Stimulated activated CD4-positive, alpha-beta T cell treated with anti-CD3 and anti-CD28 coated beads, TNF-alpha, amount 100 ng/mL, for 24 hours (primary cell): ENCODE measurements around the gene RER1.

Experiments used
- DNase-seq, 3 experiments: peaks; one replicate each; pipeline ENCODE4 v3.0.0-alpha.2; 2020; ENCODE audit warnings: low read depth in 3 of 3

RER1 gene

DNA sequence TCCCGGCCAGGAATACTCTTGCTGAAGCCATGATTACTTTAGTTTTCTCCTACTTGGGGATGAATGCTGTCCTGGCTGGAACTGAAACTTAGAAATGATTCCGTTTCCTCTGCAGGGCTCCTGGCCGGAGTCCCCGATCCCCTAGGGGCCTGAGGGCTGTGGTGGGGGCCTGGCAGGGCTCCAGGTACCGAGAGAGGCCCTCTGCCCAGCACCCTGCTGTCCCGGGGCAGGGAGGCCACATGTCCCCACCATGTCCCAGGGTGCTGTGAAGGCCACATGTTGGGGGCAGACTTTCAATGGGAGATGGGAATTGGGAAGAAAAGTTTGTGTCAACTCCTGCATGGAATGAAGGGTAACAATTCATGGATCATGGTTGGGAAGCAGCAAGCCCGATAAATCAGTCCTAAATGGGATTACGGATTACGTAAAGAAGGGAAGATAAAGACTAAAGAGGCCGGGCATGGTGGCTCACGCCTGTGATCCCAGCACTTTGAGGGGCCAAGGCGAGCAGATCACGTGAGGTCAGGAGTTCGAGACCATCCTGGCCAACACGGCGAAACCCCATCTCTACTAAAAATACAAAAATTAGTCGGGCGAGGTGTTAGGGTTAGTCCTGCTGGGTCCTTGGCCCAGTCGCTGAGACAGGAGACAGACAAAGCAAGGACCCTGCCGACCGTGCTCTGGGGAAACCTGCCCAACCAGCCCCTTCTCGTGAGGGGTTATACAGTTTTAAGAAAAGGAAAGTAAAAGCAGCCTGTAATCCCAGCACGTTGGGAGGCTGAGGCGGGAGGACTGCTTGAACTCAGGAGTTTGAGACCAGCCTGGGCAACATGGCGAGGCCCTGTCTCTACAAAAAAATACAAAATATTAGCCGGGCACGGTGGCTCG, 37.8 kb upstream of the RER1 start:
- no peak for DNase-seq

DNA sequence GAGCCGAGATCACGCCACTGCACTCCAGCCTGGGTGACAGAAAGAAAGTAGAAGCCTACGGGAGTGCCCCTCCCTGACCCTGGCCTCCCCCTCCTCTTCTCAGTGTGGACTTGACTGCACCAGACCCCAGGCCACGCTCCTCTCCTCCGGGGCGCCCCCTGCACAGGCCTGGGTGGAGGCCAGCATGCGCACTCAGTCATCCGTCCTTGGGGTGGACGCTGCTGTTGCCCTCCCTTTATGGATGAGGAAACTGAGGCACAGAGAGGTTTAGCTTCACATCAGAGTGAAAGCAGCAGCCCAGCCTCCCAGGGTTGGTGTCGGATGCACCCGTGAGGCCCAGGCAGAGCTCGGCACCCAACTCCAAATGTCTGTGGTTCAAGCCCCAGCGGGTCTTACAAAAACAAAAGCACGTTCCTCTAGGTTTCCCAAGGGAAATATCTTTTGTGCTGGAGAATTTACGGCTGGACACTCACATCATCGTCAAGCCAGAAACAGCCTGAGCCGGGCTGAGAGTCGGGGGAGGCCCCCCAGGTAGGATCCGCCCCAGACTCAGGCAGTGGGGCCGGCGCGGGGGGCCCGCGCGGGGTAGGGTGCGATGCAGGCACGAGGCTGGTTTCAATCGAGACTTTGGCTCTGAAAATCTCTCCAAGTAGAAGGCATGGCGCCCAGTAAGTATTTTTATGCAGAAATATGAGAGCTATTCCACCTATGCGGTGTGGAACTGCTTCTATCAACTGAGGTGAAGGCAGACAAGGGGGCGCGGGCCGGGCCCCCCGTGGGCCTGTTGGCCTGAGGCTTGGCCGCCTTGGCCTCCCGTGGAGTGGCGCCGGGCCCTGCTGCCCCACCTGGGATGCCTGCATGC, 36.9 kb upstream of the RER1 start:
- no peak for DNase-seq

DNA sequence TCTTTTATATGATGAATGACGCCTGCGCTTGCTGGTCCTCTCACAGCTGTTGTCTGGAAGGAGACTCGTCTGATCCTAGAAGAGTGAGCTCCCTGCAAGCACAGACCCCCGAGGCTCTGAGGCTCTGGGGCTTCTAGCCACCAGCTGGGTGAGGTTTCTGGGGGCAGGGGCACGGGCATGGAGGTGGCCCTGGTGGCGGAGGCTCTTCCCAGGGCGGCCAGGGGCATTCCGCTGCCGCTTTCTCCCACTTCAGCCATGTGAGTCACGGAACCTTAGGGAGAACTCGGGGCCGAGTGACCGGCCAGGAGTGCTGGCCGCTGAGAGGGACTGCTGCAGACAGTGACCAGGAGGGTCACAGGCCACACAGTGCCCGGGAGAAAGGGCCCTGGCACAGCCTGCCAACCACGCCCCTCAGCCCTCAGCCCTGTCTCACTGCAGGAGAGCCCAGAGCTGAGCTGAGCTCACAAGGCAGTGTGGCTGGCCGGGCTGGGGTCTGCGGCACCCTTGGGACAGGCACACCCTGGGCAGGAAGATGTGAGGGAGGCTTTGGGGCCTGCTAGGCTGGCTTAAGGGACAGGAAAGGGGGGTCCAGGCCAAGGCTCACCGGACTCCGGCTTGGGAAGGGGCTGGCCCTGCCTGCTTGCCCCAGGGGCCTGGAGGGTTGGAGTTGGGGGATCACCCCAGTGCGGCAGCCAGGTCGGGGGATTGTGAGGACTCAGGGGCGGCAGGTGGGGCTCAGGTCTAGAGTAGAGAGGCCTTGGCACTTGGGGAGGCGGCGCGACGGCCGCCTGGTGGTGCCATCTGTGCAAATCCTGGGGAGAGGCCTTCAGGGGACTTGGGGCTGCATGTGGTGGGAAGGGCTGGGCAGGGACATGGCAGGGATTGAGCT, 36.0 kb upstream of the RER1 start:
- DNase-seq, result no peak

DNA sequence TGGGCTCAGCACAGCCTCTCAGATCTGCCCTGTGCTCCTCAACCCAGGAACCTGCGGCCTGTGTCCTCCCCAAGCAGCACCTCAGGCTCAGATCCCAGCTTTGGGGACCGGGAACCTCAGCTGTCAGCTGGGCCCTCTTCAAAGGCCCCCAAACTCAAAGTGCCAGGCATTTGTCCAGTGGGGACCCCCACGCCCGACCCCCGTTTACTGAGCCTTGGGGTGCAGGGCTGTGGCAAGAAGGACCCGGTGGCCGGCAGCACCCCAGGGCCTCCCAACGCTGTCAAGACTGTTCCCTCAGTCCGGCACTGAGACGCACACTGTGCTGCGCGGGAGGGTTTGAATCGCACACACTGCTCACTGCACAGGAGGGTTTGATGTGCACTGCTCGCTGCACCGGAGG, 35.2 kb upstream of the RER1 start:
- no peak for DNase-seq

DNA sequence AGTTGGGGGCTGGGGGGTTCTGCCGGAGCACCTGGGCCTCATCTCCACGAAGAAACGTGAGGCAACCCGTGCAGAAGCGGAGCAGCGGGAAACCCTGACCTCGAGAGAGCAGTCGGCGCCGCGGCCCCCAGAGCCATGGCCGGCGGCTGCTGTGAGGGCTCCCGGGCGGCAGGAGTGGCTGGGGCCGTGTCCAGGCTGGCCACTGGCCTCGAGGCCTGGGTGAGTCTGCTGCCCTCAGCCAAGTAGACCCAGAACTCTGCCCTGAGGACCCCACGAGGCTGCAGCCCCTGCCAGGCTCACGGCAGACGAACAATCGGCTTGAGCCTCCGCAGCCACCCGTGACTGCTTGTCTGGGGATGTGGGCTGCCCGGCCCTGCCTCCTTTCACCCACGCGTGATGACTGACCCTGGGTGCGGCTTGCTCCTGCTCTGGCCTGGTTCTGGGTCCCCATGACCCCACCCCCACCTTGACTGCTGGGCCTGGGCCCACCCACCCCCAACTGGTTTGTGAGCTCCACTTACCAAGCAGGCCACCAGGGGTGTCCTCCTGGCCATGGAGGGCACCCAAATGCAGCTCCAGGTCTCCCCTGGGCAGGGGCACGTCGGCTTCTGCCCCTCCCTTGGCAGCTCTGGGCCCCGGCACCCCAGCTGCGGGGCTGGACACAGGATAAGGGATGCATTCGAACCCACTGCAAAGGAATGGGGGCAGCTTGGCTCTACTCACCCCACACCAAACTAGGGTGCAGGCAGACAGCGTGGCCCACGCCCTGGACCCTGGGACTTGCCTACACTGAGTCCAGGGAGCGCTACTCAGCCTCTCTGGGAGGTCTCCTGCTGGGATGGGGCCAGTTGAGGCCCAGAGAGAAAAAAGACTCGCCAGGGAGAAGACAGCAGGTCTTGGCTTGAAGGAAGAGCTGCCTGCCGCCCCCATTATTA, 34.5 kb upstream of the RER1 start:
- DNase-seq, result no peak

DNA sequence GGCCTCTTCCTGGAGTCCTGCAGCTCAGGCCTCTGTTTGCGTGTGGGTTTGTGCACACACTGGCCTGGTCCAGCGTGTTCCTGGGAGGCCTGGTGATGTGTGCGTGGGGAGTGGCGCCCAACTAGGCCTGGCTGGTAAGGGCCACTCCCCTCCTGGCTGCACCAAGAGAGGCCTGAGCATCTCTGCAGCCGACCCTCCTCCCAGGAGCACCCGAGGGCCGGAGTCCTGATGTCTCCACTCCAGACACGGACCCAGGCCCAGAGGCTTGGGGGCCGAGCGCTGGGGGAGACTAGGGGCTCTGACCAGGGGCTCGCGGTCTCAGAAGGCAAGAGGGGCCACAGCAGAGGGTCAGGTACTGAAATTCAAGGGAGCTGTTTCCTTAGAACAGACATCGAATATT, 33.6 kb upstream of the RER1 start:
- DNase-seq, result no peak

DNA sequence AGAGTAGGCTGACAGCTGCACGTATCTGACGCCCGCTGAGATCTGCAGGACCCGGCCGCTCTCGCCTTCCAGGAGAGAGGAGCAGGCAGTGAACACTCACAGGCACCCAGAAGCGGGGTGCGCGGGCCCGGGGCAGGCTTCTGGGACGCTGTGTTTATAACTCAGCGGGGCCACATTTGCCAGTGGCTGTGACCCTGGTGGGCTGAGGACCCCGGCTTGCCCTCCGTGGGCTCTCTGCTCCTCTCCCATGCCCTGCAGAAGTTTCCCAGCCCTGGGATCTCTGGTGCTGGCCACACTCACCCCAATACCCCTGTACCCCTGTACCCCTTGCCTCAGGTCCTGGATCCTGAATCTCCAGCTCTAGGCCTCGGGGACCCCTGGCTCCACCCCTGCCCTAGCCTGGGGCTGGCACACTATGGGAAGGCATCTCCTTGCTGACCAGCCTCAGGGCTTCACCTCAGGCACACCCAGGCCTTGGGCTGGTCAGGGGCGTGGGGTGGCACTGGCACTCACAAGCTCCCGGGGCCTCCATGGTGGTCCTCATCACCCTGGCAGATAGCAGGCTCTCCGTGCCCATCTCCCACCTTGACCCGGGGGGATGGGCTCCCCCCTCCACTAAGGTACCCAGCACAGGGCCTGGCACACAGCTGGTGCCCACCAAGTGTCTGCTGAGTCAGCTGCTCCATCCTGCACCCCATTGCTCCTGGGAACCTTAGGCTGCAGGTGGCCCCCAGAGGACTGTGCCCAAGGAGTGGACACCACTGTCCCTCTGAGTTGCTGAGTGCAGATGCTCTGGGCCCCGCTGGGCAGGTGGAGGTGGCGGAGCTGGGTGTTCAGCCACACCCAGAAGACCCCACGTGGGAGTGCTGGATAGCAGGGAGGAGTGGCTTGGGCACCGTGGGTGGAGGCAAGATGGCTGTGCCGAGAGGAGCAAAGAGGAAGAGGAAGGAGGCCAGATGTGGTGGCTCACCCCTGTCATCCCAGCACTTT, 32.7 kb upstream of the RER1 start:
- no peak for DNase-seq

DNA sequence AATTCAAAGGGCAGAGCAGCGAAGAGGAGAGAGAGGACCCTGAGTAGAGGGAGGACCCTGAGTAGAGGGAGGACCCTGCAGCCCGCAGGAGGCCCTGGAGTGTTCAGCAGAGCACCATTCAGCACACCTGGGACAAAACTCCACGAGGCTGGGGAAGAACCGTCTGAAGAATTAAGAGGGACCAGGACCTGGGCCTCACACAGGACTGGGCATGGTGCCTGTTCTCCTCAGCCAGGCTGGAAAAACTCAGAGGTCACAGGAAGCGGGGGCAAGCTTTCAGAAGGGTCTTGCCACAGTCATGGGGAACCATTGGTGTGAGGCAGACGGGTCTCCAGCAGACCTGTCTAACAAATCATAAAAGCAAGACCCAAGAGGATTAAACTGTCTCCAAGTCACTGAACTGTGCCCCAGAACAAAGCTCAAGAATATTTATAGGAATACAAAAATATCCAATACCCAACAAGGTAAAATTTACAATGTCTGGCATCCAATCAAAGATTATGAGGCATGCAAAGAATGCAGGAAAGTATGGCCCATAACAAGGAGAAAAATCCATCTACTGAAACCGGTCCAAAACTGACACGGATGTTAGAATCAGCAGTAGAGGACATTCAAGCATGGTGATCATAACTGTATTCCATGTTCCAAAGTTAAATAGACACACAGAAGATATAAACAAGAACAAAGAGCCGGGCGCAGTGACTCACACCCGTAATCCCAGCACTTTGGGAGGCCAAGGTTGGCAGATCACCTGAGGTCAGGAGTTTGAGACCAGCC, 30.9 kb upstream of the RER1 start:
- no peak for DNase-seq

DNA sequence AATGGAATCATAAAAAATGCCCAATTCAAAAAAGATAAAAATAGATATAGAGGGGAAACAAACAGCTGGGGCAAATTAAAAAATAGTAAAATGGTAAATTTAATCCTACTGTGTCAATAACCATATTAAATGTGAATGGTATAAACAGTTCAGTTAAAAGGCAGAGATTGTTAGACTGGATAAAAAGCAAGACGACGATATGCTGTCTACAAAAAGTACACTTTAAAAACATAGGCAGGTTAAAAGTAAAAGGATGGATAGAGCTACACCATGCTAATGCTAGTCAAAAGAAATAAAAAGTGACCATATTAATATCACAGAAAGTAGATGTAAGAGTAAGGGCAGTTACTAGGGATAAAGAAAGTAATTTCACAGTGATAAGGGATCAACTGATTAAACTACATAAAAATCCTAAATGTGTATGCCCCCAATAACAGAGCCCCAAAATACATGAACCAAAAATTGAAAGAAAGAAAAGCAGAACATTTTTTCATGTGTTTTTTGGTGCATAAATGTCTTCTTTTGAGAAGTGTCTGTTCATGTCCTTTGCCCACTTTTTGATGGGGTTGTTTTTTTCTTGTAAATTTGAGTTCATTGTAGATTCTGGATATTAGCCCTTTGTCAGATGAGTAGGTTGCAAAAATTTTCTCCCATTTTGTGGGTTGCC, 27.7 kb upstream of the RER1 start:
- no peak for DNase-seq

DNA sequence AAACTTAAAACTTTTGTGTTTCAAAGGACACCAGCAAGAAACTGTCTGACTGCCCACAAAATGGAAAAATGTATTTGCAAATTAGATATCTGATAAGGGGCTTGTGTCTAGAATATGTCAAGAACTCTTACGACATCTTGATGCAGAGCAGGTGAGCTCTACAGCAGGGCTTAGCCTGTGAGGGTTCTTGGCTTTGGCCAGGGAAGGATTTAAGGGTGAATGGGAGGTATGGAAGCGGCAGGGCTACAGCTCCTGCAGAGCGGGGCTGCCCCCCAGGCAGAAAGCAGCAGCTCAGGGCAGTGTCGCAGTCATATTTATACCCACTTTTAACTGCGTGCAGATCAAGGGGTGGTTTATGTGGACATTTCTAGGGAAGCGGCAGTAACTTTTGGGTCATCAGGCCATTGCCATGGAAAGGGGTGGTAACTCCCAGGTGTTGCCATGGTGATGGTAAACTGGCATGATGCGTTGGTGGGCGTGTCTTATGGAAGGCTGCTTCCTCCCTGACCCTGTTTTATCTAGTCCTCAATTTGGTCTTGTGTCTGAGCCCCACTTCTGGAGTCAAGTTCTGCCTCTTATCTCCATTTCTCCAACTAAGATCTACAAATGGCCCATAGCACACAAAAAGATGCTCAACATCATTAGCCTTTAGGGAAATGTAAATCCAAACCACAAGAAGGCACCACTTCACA, 23.4 kb upstream of the RER1 start:
- no peak for DNase-seq

DNA sequence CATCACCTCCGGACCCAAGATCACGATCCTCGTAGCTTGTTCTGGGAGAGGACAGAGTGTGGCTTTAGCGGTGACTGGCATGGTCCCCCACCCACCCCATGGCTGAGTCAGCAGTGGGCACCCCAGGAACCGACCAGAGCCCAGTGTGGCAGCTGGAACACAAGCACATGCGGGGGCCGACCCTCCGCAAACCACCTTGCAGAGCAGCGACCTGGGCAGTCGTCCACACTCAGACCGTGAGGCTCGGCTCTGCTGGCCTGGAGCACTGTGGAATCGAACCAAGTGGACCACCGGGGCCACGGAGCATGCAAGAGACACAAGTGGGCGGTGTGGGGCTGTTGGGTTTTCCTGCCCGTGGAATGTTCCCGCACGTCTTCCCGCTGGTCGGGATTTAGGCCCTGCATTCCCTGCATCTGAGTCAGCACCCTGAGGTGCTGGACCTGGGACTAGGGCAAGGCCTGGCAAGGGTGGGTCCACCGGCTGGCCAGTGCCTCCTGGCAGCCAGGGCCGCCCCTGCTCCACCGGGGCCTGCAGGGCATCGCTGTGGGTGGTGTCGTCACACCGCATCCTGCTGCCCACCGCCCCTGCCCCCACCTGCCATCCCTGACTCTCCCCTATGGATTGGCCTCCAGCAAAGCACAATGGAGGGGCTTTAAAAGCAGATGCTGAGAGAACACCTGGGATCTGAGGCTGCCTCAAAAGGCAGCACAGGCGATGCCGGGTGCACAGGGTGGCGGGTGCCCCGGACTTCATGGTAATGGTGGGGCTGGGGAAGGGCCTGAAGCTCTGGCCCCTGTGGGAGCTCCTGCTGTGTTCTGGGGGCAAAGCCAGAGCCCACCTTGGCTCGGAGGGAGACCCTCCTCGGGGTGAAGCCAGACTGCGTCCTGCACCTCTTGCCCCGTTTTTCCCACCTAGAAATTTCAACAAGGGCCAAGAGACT, 18.8 kb upstream of the RER1 start:
- DNase-seq, result no peak

DNA sequence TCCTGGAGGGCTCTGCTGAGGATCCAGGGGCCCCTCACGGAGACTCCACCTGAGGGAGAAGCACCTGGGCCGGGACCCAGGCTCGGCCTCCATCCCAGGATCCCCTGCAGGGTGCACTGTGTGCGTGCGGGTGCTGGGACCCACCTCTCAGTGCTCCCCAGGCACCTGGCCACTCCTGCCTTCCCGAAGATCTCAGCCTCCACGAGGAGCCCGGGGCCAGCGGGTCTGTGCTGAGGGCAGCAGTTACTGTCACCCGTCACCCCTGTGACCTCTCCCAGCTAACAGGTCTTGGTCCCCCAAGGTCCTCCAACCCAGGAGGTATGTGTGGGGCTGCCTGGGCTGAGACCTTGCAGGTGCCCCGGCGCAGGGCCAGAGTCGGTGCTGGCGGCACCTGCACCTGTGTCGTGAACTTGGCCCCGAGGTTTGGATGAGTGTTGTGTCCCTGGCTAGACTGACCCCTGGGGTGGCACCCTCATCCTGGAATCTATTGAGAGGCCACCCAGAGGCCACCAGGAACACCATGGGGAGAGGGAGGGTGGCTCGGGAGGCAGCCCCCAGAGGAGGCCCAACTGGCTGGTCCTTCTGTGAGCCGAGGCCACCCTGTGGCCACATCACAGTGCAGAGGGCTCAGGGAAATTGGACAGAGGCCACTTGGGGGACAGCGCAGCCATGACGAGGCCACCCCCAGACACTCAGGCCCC, 17.9 kb upstream of the RER1 start:
- DNase-seq, result no peak

DNA sequence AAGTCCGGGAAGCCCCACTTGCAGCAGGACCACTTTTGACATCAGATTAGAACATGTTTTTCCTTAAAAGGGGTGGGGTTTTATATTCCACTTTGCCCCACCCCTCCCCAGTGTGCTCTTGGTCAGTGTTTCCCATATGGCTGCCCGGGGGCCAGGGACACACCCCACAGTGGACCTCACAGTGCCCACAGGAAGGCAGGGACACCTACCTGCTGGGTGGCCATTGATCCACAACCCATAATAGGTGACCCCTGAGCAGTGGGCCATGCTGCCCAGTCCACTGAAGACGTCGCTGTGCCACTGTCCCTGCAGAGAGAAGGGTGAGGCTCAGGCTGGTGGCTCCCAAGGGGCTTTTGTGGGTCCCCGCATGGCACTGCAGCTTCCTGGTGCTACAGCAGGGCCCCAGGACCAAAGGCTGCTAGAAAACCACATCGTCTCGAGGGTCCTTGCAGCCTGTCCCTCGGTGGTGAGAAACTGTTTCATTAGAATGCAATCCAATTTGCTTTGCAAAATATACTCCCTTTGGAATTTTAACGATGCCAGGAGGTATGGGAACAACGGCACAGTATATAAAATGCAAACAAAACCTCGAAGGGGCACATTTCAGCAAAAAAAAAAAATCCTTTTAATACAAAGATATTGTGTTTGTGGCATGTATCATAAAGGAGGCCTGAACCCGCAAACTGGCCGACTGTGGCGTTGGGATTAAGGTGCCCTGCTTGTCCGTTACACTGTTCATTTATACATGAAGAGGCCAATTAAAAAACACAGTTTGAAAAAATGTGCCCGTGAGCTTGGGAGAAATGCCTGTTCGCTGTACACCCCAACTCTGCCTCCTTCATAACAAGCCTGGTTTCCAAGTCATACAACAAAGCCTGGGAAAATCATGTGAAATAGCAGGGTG, 17.1 kb upstream of the RER1 start:
- DNase-seq, result no peak

DNA sequence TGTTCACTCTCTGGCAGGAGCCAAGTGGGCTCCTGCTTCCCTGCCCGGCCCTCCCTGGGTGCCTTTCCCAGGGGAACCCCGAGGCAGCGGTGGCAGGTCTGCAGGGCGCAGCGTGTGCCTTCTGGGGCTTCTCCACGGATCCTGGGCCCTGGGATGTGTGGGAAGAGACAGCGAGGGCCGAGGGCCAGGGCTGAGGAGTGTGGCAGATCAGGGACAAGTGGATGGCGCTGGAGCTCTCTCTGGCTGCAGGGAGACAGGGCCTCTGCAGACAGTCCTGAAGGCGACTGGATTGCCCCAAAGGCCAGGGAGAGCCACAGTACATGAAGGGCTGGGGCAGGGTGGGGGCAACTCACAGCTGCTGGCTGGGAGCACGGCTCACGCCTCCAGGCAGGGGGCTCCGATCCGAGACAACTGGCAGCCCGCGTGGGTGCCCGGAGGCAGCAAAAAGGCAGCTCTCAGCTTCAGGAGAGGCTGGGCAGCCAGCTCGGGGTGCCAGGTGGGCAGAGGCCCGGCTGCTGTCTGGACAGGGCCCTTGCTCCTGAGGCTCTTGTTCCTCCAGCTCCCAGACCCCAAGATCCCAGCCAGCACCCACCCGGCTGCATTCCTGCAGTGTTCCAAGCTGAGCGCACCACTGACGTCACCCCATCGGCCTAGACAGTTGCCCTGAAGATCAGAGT, 16.3 kb upstream of the RER1 start:
- no peak for DNase-seq
